ENCODE data around the gene SERPINA5.

GRCh38 chr14:94564381-94564780, 16.8 kb upstream of the SERPINA5 start:
- TF ChIP-seq SUZ12 (IDR thresholded peaks at IDR 0.05; ENCODE audit: extremely low read depth, insufficient read depth, insufficient read length), result no peak
- TF ChIP-seq YY1 (IDR thresholded peaks at IDR 0.05; ENCODE audit: insufficient read depth, insufficient read length), result no peak
- TF ChIP-seq ZNF274 (IDR thresholded peaks at IDR 0.05; ENCODE audit: low read depth, low read length), result no peak
